ENCODE data around the gene PRKCA.

PRKCA gene

DNA sequence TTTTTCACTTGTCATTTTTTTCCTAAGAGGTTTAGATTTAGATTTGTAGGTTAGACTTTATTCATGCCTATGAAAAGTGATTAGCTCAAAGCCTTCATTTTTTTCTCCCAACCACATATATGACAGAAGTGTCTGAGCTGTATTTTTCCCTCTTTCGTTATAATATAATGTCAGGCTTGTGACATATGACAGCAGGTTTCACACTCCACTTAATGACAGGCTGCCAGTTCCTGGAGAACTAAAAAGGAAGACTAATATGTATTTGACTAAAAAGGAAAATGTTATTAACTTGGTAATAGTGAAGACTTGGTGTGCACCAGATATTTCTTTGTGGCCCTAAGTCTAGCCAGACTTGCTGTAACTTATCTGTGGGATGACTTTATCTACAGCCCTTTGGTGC, 331.8 kb downstream of the PRKCA start:
- no peak for DNase-seq

DNA sequence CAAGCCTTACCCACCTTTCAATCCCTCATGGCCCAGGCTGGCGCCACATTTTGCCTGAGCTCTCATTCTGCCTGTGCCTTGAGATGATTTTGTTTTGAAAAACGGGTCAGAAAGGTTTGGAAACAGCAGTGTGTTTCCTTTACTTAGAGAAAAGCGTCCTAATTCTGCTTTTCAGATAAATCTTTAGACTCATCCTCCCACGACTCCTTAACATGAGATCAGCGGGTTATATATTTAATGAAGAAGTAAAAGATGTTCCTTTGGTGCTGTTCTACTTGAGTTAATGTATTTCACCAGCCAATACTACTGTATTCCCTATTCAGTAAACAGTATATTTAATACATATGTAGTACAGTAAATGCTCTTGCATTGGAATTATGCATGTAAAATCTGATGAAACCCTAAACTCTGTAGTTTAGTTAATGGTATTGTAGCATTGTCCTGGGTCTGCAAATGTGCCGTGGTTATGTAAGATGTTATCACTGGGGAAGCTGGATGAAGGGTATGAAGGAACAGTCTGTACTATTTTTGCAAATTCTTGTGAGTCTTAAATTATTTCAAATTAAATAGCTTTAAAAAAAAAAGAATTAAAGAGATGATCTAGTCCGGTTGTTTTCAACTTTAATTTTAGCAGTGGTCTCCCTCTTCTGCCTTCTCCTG, 333.1 kb downstream of the PRKCA start:
- DNase-seq = no peak

GRCh38 chr17:66636111-66636510, 333.7 kb downstream of the PRKCA start:
- peak; percentile 74 for DNase-seq

DNA sequence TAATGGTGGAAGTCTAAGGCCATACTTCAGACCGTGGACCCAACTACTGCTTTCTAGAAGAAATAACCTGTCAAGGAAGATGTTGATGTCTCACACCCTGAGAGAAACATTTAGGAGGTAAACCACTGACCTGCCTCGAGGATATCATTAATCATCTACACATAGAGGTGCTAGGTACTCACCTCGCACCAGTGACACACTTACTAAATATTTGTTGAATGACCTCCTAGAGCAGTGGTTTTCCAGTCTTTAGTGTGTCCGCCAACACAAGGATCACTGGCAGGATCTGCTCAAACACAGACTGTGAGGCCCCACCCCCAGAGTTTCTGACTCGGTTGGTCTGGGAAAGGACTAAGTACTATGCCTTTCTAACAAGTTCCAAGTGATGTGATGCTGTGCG, 335.1 kb downstream of the PRKCA start:
- DNase-seq = peak; percentile 77

DNA sequence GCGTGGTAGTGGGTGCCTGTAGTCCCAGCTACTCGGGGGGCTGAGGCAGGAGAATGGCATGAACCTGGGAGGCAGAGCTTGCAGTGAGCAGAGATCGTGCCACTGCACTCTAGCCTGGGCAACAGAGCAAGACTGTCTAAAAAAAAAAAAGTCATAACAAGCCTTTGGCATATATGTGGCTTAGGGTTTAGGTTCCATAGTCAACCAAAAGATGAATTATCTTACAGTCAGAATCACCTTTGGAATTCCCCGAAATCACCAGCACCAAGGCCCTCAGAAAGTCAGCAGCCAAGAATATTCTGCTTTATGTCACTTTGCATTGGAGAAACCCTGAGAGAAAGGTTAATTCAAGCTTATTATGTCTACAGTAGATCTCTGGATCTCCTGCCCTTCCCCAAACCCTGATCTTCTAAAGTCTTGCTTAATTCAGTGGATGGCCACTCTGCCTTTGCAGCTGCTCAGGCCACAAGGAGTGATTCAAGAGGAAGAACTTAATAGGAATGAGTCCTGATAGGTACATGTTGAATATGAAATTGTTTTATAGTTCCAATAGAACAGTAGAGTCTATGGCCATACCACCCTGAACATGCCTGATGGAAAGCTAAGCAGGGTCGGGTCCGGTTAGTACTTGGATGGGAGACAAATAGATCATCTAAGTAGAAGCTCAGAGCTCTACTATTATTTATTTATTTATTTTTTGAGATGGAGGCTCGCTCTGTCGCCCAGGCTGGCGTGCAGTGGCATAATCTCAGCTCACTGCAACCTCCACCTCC, 336.5 kb downstream of the PRKCA start:
- DNase-seq = no peak

DNA sequence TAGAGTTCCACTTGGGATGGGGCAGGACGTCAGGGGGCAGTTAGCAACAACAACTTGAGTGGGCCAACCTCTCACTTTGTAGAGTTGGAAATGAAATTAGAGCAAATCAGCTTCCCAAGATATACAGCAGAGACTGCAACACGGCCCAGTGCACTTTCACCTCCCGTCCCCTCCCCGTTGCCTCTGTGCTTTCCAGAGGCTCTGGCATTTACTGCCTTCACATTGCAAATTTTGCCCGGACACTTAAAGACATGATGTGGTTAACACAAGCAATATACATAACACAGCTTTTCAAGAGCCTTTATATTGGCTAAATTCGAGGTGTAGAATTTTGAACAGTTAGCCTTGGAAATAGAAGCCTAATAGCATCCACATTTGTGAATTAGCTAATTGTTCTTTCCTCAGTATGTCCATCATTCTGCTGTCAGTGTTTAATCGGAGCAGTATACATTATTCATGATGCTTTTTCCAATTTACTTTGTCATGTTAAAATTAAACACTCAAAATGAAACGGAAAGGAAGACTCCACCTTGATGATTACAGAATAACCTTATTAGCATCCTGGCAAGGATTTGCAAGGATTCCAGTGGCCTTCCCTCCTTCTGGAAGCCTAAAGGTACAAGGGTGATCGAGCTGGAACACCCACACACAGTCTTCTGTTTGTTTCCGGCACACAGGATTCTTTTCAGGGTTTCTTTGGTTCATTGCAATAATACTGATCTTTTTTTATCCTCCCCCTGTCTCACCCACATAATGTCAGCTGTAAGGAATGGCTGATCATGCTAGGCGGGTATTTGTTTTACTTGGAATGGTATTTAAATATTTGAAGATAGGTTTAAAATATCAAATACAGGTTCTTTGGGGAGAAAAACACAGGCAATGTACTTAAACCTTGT, 341.6 kb downstream of the PRKCA start:
- DNase-seq = no peak

- DNase-seq = no peak
These were observed 342.8 kb downstream of the PRKCA start for GRCh38 chr17:66645259-66645658.

DNA sequence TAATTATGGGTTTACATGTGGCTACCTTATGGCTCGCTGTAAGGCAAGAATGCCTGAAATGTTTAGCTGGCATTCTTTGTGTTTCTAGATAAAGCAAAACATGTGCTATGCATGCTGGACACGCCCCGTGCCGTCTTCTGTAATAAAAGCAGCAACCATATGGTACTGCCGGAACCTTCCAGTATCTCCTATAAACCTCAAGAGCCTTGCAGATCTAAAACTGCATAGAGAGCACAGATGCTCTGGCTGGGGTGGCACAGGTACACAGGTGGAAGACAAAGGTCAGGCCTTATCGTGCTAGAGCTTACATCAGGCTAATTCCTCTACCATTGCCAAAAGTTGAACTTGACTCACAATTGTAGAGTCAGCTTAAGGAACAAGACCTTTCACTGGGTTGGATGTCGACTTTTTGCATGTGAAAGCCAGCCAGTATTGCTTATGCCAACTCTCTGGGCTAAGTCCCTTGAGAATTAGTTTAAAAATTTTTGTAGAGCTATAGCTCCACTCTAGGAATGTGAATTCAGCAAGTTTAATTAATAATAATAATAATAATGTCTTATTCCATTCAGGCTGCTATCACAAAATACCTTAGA, 345.1 kb downstream of the PRKCA start:
- DNase-seq = no peak

- no peak for DNase-seq
These were observed 347.6 kb downstream of the PRKCA start for GRCh38 chr17:66649818-66650543.

DNA sequence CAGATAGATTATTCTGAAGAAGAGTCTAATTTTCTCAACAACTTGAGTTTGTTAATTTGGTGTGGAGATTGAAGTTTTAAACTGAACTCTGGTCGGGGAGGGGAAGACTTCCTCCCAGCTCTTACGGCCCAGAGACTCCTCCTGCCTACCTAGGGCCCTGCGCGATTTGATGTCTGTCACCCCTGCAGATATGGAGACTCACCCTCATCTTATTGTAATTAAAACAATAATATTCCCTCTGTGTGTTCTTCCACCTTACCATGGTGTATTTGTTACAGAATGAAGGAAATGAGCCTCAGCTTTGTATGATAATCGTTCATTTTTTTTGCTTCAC, 348.1 kb downstream of the PRKCA start:
- DNase-seq = no peak

DNA sequence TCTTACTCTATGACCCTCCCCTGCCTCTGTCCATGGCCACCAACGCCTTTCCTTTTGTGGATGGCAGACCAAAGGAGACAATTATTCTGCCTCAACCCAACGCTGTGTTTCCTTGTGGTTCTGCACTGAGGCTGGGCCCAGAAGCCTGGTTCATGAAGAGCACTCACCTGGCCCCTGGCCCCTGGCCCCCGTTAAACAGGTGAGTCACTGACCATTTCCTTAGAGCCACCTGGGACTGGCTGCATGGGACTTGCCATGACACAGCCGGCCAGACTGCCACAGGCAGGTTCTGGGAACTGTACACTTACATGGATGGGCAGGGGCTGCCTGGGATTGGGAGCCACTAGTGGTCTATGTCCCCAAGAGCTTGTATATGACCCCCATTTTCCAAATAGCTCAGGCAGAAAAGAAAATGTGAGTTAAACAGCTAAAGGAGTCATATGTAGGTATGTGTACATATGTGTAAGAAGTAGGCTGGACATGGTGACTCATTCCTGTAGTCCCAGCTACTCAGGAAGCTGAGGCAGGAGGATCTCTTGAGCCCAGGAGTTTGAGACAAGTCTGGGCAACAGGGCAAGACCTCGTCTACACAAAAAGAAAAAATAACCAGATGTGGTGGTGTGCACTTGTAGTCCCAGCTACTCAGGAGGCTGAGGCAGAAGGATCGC, 350.6 kb downstream of the PRKCA start:
- no peak for DNase-seq

DNA sequence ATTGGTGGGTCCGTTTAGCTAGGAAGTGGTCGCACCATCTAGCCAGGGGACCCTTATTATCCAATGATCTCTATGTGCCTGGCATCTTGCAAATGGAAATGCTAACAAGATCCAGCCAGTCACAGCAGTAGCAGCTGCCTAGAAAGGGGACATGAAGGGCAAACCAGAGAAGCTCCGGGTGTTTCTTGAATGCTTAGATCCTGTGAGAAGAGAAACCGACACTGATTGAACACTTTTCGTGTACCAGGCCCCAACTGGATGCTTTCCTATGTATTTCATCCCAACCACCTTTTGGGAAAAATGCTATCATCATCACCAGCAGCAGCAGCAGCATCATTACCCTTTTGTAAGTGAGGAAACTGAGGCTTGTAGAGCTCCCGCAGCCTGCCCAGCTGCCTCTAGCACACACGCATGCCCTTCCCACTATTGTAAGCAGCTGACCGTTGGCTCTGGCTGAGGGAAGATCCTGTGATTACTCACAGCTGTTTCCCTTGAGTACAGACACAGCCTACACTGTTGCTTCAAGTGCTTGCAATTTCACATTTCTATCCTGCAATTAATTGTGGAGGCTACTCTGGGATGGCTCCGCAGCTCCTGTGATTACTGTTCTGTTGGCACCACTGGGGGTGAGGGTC, 351.8 kb downstream of the PRKCA start:
- DNase-seq = no peak

DNA sequence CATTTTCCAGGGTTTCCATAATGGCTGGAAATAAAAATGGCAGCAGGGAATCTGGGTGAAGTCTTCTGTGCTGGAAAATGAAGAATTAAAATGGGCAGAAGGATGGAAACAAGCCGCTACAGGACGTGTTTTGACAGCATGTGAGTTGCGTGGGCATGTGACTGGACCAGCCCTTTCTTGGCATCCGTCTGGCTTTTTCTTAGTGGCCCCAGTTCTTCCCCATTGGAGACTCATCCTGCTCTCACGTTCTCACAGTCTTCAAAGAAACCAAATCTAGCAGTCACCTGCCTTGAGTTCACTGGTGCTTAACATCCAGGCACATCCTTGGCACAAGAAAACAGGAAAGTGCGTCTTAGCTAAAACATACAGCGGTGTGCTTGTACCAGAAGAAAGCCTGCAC, 352.4 kb downstream of the PRKCA start:
- DNase-seq = no peak

DNA sequence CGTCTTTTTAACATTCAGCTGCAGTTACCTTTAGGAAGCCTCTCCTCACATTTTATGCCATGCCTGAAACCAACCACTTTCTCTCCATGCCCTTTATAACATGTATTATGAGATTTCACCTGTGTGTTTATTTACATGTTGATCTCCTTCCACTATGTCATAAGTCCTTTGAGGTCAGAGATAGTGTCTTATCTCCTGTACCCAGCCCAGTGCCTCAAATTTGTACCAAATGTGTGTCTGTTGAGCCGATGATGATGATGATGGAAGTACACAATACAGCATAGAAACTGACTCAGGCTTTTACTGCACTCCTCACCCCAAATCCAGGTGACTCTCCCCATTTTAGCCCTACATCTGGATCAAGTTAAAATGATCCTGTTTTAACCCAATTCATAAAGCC, 353.0 kb downstream of the PRKCA start:
- DNase-seq = no peak

DNA sequence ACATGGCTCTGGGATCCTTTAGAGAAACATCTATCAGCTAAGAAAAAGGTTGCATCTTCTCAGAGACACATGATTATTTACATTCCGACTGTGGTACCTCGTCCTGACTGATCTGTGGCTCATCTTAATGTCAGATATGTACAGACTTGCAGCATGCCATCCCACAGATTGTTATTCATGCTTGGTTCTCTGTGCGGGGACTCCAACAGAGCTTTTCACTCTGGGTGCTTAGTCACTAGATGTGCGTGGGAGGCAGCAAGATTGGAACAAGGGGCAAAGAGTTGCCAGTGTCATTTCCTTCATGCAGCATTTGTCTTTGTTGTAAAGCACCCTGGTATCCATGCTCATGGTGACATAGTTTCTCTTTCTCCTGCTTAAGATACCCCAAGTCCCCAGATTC, 353.4 kb downstream of the PRKCA start:
- DNase-seq = peak; percentile 36

- DNase-seq = peak; percentile 55
These were observed 359.2 kb downstream of the PRKCA start for GRCh38 chr17:66661411-66662256.

GRCh38 chr17:66662496-66662895, 360.1 kb downstream of the PRKCA start:
- no peak for DNase-seq

DNA sequence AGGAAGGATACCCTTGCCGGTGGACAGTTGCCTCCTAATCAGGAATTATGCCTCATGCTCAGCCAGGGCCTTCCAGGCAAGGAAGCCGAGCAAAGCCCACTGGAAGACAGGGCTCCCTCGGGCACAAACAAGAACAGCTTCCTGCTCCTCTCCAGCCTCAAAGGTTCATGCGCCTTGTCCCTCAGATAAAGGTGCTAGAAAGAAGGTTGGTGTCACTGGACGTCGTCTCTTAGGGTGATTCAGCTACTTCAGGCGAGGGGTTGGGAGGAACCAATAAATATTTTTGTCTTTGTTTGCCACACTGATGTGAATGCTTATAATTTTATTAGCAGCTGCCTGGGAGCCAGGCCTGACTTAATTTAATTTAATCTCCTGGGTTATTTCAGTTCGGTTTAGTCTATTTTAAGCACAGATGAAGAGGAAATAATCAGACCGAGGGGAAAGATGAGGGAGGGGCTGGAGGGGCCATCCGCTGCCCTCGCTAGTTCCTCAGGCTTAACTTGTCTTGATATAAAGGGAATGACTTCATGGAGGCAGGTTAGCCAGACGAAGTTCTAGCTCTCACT, 360.7 kb downstream of the PRKCA start:
- no peak for DNase-seq

GRCh38 chr17:66664336-66664735, 361.9 kb downstream of the PRKCA start:
- no peak for DNase-seq

- no peak for DNase-seq
These were observed 362.8 kb downstream of the PRKCA start for GRCh38 chr17:66665194-66665593.
